Fibroblast of upper back skin (primary cell): Measurements from ENCODE around the gene PTTG2.

Experiments used
- DNase-seq: peaks from one replicate; pipeline ENCODE4 v3.0.0-alpha.2; 2013

PTTG2 gene

GRCh38 chr4:37989398-37990260, 29.4 kb downstream of the PTTG2 start:
- no peak for DNase-seq

GRCh38 chr4:37990731-37991245, 30.6 kb downstream of the PTTG2 start:
- DNase-seq, result no peak

GRCh38 chr4:37991623-37992410, 31.6 kb downstream of the PTTG2 start:
- no peak for DNase-seq

GRCh38 chr4:37993806-37994205, 33.6 kb downstream of the PTTG2 start:
- no peak for DNase-seq

GRCh38 chr4:37994569-37994968, 34.4 kb downstream of the PTTG2 start:
- DNase-seq, result no peak

GRCh38 chr4:37995299-37995821, 35.2 kb downstream of the PTTG2 start:
- no peak for DNase-seq

GRCh38 chr4:37995981-37996775, 36.0 kb downstream of the PTTG2 start:
- DNase-seq, result no peak

- DNase-seq, result no peak
Observed at GRCh38 chr4:37998226-37998625, 38.0 kb downstream of the PTTG2 start.

- no peak for DNase-seq
Observed at GRCh38 chr4:37999000-37999716, 39.0 kb downstream of the PTTG2 start.

GRCh38 chr4:37999965-38000364, 39.8 kb downstream of the PTTG2 start:
- no peak for DNase-seq

GRCh38 chr4:38001927-38002326, 41.7 kb downstream of the PTTG2 start:
- DNase-seq, result no peak

- DNase-seq, result peak; percentile 38
Observed at GRCh38 chr4:38002451-38003071, 42.4 kb downstream of the PTTG2 start.

- no peak for DNase-seq
Observed at GRCh38 chr4:38003102-38003501, 42.9 kb downstream of the PTTG2 start.

GRCh38 chr4:38003628-38004027, 43.4 kb downstream of the PTTG2 start:
- DNase-seq, result no peak

GRCh38 chr4:38004062-38004461, 43.9 kb downstream of the PTTG2 start:
- peak; percentile 42 for DNase-seq

GRCh38 chr4:38004887-38005286, 44.7 kb downstream of the PTTG2 start:
- DNase-seq, result no peak

GRCh38 chr4:38005637-38006036, 45.4 kb downstream of the PTTG2 start:
- DNase-seq, result no peak

GRCh38 chr4:38007645-38008044, 47.4 kb downstream of the PTTG2 start:
- DNase-seq, result no peak

- DNase-seq, result no peak
Observed at GRCh38 chr4:38008571-38009021, 48.4 kb downstream of the PTTG2 start.

GRCh38 chr4:38009421-38009820, 49.2 kb downstream of the PTTG2 start:
- DNase-seq, result no peak

- DNase-seq, result no peak
Observed at GRCh38 chr4:38009949-38010348, 49.8 kb downstream of the PTTG2 start.
